Eye (tissue), 1 donor: ENCODE data around the gene AIRE.
"Not testable (repeated sequence)": the region's sequence is repeated elsewhere in the genome, so short reads cannot be mapped to it uniquely, and the experiment has no call there.

Source experiments
- DNase-seq: peaks from one replicate; pipeline ENCODE4 v3.0.0-alpha.2; 2015

The AIRE gene

DNA sequence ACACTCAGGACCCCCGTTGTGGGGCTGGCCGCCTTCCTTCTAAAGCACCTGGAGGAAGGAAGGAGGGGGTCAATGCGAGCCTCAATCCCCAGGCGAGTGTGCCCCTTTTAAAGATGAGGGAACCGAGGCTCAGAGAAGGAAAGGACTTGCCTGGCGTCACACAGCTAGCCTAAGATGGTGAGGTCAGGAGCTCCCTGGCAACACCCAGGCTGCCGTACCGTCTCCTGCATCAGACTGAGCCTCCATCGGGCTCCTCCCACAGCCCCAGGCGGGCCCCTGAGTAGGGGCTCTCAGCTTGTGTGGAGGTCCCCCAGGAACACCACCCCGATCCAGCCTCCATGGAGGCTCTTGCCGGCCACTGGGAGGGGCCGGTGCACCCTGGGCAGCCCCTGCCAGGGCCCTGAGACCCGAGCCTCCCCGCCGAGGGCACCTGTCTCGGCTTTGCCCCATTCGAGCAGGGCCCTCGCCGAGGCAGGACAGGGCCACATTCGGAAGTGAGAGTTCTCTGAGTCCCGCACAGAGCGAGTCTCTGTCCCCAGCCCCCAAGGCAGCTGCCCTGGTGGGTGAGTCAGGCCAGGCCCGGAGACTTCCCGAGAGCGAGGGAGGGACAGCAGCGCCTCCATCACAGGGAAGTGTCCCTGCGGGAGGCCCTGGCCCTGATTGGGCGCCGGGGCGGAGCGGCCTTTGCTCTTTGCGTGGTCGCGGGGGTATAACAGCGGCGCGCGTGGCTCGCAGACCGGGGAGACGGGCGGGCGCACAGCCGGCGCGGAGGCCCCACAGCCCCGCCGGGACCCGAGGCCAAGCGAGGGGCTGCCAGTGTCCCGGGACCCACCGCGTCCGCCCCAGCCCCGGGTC, at the start of gene AIRE:
AIRE (plus strand) TSS at position 739 of the 855 bp plus-strand sequence. CDS start 131 bp downstream, outside the sequence.
- DNase-seq: peak; percentile 51

DNA sequence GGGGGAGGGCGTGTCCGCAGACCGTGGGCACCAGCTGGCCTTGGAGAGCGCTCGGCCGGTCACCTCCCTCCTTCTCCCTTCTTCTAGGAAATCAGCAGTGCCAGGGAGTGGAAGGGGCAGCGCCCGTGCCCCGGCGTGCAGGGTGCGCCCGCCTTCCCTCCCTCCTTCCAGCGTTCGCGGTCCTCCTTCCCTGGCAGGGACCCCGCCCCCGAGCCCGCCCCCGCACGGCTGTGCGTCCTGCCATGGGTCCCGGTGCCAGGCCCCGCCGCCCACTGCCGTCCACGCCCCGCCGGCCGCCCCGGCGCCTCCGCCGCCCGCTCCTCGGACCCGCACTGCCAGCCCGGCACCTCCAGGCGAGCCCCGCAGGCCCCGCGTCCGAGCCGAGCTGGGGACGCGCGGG, 45.3 kb upstream of the AIRE start:
- not testable (repeated sequence) for DNase-seq

DNA sequence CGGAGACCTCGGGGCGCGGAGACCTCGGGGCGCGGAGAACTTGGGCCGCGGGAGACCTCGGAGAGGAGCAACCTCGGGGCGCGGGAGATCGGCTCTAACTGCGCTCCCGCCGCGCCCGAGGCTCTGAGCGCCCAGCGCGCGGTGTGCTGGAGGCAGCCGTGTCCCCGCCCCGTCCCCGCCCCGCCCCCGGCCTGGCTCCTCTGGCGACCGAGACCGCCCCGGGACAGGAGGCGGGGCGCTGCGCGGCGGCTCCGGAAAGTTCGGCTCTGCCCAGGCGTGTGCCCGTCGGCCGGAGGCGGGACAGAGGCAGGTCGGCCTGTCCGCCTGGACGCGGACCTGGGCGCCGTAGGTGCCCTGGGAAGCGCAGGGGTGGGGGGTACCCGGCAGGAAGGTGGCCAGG, 44.8 kb upstream of the AIRE start, which contains the start of gene ICOSLG:
ICOSLG (minus strand) TSS at position 102 of the 400 bp plus-strand sequence. CDS start 126 bp downstream, outside the sequence.
- not testable (repeated sequence) for DNase-seq

DNA sequence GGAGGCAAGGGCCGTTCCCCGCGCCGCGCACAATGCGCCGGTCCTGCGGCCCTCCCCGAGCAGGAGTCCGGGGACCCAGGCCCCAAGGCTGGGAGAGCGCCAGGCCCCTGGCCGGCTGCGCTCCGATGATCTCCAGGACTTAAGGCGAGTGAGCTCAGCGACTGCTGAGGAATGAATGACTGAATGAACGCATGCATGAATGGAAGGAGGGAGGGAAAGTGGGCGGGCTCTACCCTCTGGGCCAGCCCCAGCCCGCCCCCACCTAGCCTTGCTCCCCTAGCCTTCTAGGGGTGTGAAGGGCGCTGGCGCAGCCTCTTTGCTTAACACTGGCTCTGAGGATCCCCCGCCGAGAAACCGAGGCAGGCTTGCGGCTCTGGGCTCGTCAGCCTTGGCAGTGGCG, 44.4 kb upstream of the AIRE start:
- not testable (repeated sequence) for DNase-seq

DNA sequence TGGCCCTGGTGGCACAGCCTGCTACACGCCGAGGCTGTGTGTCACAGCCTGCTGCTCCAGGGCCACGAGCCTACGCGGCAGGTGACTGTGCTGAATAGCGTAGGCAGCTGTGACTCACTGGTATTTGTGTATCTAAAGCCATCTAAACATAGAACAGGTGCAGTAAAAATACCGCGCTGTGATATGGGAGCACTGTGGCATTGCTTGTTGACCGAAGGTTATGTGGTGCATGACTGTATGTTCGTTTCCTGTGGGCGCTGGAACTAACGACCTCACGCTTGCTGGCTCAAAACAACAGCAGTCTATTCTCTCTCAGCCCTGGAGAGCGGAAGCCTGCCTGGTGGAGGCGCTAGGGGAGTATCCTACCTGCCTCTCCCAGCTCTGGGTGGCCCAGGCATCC, 41.7 kb upstream of the AIRE start:
- not testable (repeated sequence) for DNase-seq

DNA sequence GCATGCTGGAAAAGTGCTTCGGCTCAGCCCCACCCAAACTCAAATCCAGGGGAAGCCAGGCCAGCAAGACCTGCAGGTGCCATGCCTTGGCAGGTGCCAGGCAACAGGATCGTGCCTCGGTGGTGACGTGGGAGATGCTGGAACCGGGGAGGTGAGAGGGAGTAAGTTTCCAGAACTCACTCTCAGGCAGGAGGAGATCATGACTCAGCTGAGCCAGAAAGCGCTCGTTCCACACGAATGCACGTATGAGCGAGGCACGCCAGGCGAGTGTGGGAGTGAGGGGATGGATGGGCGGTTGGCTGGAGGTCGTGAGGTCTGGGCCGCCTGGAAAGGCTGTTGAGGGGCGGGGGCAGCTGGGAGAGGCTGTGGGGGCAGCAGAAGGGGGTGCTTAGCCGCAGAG, 37.8 kb upstream of the AIRE start:
- DNase-seq: not testable (repeated sequence)

DNA sequence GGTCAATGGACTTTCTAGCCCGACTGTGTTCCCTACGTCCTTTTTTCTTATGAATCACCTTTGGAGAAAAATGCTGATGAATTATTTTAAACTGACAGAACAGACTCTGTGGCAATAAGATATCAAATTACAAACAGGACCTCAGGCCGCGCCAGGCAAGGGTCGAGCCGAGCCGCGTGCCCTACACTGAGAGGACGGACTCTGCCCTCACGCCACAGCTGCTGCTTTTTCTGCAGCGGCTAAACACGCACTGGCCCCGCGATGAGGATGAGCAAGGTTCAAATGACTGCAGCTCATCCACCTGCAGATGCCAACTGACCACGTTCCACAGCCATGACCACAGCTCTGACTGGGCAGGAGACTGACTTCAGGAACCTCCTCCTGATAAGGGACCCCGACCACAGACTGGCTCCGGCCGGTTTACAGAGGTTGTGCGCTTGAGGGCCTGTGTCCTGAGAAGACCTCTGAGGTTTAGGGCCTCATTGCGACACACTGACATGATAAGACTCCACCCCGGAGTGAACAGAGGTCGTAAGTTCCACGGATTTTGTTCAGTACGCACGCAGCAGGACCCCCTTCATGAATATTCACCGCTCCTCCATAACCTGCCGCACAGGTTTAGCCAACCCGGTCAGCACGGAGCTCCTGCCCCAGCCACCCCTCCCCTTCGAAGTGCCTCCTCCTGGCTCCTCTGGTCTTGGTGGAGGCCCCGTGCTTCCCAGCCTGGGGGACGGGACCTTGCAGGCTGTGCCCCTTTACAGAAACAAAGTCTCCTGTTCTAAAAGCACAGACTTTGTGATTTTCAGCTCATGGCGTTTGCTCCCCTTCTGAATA, 36.3 kb upstream of the AIRE start:
- not testable (repeated sequence) for DNase-seq

DNA sequence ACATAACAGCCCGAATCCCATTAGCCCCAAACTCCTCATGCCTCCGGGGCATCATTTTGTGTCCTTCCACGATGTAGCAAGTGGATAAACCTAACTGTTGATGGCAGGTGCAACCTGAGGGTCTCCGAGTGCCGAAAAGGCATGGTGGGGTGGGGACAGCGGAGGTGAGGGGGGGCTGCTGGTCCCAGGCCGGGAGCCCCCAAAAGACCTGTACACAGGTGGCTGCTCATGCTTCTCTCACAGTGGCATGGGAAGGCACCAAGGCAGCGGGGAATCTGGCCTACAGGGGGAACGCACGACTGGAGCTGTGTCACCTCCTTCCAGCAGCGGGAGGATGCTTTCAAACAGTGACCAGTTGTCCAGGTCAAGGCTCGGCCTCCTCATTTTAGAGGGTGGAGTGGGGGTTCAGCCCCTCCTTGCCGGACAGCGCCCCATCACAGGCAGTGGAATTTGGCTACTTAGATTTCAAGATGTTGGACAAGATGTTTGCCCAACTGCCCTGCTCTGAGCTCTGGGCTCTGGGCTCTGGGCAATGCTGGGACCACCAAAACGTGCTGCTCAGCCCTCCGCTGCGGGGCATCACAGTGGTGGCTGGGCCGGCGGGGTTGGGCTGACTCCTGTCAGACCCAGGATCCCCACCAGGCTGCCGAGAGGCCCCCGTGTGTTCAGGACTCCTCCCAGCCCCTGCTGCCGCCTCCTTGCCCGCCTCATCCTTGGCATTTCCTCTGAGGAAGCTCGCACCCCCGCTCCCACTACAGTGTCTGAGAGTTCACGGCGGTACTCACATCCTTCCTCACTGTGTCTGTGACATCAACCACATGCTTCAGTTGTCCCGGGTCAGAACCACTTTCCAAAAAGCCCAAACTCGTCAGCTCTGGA, 31.6 kb upstream of the AIRE start:
- DNase-seq: no peak

DNA sequence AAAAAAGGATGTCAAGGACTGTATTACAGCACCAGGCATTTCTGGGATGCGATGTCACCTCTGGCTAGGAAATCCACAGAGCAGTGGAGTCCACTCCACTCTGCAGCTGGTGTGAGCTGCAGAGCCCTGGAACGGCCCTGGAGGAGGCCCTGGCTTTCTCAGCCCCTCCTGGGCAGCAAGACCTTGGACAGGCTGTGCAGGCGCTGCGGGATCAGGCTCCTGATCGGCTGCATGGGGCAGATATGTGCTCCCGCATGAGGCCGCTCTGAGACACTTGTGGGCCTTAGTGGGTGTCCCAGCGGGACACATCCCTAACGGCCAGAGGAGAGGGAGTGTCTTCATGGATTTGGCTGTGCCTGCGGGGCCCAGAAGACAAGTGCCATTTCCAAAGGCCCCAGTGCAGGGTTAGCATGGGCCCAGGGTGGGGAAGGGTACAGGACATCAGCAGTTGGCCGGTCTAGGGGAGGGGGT, 30.1 kb upstream of the AIRE start:
- no peak for DNase-seq

DNA sequence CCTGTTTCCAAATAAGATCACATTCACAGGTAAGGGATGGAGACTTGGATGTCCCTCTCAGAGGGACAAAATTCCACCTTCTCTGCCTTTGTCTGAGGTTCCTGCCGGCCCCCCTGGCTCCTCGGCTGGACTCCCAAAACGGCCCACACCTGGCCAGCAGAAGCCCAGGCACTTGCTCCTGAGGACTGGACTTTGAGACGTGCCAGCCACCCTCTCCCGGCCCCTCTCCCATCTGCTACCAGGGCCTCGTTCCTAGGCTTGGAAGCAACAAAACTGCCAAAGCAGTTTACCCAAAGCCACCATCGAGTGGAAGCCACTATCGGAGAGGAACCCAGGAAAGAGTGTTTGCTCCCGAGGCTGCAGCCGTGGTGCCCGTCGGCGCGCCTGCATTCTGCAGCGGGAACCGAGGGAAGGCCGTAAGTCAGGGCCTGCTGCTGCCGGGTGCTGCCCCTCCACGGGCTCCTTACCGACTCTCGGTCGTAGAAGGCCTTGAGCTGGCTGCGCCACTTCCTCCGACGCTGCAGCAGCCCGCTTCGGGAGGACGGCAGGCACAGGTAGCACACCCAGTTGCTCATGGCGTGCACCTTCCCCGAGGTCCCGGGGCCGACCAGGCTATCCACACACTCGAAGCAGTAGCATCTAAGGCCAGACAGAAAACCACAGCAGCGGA, 27.5 kb upstream of the AIRE start:
- DNase-seq: no peak

DNA sequence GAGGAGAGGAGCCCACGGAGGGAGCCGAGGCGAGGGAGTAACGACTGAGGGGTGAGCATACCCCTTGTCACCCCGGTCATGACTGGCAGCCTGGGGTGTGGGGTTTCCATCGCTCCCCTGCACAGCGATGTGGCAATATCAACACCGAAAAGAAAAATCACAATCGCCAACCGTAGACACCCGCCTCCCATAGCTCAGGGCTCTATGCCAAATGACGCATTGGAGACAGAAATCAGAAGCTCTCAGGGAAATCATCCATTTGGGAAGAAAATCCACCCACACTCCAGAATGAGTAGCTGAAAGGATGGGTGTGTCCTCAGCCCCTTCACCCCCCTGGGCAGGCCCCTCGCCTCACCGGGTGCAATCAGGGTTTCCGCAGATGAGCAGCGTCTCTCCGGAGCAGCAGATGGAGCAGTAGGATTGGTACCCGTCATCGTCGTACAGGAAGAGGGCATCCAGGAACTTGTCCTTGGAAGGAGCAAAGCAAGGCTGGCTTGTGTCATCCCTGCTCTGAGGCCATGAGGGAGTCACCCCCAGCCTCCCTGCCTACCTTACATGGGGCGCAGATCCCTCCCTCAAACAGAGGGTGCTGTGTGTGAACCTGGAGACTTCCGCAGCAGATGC, 26.5 kb upstream of the AIRE start:
- no peak for DNase-seq

DNA sequence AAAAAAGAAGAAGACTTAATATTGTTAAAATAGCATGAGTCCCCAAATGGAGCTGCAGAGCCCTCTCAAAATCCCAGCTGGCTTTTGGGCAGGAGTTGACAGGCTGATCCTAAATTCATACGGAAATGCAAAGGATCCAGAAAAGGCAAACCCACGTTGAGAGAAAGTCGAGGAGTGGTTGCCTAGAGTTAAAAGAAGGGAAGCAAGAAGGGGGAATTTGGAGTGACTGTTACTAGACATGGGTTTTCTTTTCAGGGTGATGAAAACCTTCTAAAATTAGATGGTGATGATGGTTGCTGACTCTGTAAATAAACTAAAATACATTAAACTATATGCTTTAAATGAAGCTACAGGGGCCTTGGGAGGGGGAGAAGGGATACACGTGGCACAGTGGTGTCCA, 25.6 kb upstream of the AIRE start:
- DNase-seq: no peak

DNA sequence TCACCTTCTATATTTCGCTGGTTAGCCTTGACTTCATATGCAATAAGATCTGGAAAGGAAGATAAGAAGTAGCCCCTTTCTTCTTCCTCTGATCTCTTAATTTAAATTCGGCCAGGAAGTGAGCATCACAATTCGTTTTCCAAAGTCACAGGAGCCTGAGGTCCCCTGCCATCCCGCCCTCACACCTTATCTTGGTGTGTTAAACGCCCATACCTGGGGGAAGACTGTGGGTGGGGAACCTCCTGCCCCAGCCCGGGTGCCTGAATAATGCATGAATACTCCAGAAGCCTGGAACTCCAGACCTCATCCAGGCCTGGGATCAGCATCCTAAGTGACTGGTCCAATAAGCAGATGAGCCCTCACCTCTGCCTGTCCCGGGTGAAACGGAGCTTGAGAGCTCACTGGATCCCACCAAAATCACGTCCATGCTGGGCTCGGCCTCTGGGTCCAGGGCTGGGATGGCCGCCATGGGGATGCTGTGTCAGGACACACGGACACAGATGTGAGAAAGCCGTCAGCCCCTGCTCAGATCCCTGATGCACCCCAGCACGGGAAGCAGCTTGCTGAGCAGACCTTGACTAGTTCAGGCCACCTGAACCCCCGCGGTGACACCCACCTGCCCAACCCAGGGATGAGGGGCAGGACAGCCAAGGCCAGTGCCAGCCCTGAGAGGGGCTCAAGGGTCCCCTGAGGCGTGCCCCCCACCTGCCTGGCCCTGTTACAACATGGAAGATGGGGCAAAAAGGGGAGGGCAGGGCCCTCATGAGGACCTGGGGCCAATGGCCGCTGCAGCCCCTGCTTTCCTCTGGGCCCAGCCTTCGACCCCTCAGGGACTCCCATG, 24.7 kb upstream of the AIRE start:
- DNase-seq: no peak

DNA sequence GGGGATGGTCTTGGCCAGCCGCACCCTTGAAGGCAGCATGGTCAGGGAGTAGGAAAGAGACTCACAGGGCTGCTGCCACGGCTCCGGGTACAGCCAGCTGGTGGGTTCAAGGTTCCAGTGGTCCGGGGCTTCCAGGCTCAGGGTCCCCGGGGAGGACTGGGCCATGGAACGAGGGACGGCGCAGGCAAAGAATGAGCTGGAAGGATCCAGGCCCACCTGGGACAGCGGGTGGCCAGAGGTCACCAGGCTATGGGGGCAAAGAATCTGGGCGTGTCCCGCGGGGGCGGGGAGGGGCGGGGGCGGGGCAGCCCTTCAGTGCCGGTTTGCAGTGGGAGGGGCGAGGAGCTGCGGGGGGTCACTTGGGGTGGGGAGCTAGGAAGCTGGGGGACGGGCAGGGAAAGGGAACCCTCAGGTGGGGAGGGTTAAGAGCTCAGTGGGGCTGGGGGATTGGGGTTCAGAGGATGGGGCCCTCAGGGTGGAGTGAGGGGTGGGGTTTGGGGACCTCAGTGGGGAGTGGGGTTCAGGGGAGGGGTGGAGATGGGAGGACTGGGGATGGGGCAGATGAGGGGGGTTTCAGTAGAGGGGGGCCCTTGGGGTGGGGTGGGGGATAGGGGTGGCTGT, 23.9 kb upstream of the AIRE start, which contains the start of gene DNMT3L:
DNMT3L (minus strand) TSS at position 223 of the 621 bp plus-strand sequence. CDS start 638 bp downstream, outside the sequence.
- no peak for DNase-seq

DNA sequence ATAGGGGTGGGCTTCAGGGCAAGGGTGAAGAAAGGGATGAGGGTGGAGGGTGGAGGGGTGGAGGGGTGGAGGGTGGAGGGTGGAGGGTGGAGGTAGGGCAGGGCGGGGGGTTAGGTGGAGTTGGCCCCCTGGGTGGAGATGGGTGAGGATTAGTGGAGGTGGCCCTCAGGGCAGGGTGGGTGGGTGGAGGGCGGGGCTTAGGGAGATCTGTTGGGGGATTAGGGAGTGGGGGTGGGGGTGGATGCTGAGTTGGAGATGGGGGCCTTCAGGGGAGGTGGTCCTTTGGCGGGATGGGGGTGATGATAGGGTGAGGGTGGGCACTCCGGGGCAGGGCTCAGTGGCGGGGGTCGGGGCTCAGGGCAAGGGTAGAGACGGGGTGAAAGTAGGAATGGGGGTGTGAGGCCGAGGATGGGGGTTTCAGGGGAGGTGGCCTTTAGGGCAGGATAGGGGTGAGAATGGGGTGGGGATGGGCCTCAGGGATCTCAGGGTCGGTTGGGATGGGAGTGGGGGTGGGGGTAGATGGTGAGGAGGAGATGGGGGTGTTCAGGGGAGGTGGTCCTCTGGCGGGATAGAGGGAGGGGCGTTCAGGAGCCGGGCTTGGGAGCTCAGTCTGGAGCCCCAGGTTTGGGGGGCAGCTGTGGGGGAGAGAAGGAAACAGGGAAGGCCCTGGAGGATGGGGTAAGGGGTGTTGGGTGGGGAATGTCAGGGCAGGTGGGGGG, 23.2 kb upstream of the AIRE start:
- no peak for DNase-seq

DNA sequence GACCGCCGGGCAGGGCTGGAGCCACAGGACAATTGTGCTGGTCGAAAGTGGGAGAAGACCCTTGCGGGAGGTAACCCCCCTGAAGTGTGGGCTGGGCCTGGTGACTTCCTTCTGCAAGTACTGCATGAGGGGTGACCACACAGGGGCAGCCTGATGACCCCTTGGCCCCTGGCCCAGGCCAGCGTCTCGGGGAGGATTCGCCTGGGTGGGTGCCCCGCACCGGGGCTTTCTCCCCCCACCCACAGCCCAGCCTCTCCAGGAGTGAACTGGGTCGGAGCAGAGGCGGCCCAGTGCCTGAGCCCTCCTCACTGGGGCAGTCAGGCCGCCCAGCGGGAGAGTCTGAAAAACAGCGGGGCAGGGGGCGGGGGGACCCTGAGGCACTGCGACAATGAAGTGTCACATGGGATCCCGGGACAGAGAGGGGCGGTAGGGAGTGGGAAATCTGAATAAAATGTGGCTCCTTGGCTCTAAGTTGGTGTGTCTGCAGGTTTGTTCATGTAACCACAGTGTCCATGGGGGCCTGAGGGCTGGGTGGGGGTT, 22.4 kb upstream of the AIRE start:
- DNase-seq: peak; percentile 81

DNA sequence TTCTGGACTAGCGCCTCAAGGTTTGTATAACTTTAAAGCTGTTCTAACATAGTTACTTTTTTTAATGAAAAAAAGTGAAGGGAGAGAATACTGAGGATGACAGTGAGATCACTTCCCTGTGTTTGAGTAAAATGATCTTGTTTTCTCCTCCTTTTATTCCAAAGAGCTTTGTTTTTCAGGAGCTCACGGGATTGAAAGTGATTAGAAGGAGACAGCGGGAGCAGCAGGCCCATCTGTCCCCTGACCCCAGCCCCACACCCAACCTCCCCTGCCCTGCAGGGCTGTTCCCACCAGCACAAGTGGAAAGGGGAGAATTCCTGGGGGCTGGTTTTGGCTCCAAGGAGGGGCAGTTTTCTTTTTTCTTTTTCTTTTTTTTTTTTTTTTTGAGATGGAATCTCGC, 21.9 kb upstream of the AIRE start:
- DNase-seq: peak; percentile 48

DNA sequence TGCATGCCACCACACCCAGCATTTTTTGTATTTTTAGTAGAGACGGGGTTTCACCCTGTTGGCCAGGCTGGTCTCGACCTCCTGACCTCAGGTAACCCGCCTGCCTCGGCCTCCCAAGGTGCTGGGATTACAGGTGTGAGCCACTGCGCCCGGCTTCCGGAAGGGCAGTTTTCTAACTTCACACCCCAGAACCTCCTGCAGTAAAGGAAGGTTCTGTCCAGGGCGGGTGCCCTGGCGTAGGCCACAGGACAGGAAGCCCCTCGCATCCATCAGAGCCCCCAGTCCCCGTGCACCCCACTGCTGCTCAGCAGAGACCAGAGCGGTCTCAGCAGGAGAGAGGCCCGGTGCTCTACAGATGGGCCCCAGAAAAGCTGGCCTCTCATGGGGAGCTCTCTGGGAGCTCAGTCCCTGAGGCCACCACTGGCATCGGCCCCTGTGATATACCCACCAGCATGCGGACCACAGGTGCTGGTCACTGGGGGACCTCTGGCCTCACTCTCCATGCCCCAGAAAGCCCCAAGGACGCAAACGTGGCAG, 19.9 kb upstream of the AIRE start:
- no peak for DNase-seq
